HCT116 (cell line): Measurements from ENCODE around the gene NCAPH2. TPM values are rescaled to one million over a fixed set of nuclear protein-coding genes. Genes with fewer than 3 reads are reported as not detected.

Experiments
- ATAC-seq: fragments of 200-7000 bp; cut with Tn5 transposase; 2 replicates; pipeline ENCODE4 v1.9.1; 2020; ENCODE audit warnings: mild to moderate bottlenecking, moderate library complexity
- BruUV-seq: library from RNA; stranded (reverse); fragments of 400-500 nt; replicated peaks from 2 replicates; lab custom pipeline; 2021; lab: Mats Ljungman, UMichigan
- CTCF ChIA-PET: fragments of 300-600 bp; sonication (Branson Sonifier 250); formaldehyde crosslinking; loops from one replicate; lab custom pipeline; 2021; ENCODE audit warnings: antibody characterized with exemption; lab: Charles Lee
- POLR2A ChIA-PET: fragments of 300-600, 350-600 bp; sonication (Branson Sonifier 250); formaldehyde crosslinking; loops from one replicate; lab custom pipeline; 2021; ENCODE audit warnings: antibody characterized with exemption; lab: Charles Lee
- RAD21 ChIA-PET, 2 experiments: fragments of 300-600 bp; sonication (Branson Sonifier 250); formaldehyde crosslinking; loops; one replicate each; lab custom pipeline; 2023; ENCODE audit warnings: low total read pairs in 2 of 2; ENCODE audit not compliant: uncharacterized antibody in 2 of 2, unreplicated experiment in 2 of 2, low non-redundant PET in 1 of 2; lab: Charles Lee
- DNase-seq: peaks from one replicate; pipeline ENCODE4 v3.0.0-alpha.2; 2010; ENCODE audit warnings: low read depth, low spot score
- H2AFZ ChIP-seq: fragments of 200-600 bp; shearing (Covaris generic), sonication (generic); 2 replicates; pipeline ENCODE4 v1.6.1; 2017; ENCODE audit warnings: low read depth, mixed run types, mixed read lengths, antibody characterized with exemption, low read length; ENCODE audit not compliant: poor library complexity, severe bottlenecking
- H3K27ac ChIP-seq: 2 replicates; pipeline ENCODE4 v1.5.1; 2012; ENCODE audit warnings: low read depth, low read length
- H3K27me3 ChIP-seq: fragments of 200-600 bp; sonication (generic); 2 replicates; pipeline ENCODE4 v1.6.1; 2016; ENCODE audit warnings: mixed run types, low read length, mixed read lengths; ENCODE audit not compliant: insufficient read depth
- H3K36me3 ChIP-seq, 2 experiments: fragments of 200-500 bp in 1 of 2; fragments of 200-600 bp in 1 of 2; sonication (Bioruptor generic) in 1 of 2; sonication (generic) in 1 of 2; 2 replicates each; pipeline versions ENCODE4 v1.5.1 to v1.6.1; 2014 to 2016; ENCODE audit warnings: low read length in 2 of 2, inconsistent platforms in 1 of 2, mixed read lengths in 1 of 2, mixed run types in 1 of 2; ENCODE audit not compliant: insufficient read depth in 2 of 2, control insufficient read depth in 1 of 2
- H3K4me1 ChIP-seq, 2 experiments: fragments of 200-600 bp in 1 of 2; sonication (generic) in 1 of 2; 2 replicates each; pipeline versions ENCODE4 v1.5.1 to v1.6.1; 2012 to 2017; ENCODE audit warnings: low read length in 2 of 2, inconsistent platforms in 1 of 2, mild to moderate bottlenecking in 1 of 2, mixed read lengths in 1 of 2, mixed run types in 1 of 2, moderate library complexity in 1 of 2; ENCODE audit not compliant: insufficient read depth in 2 of 2, control insufficient read depth in 1 of 2
- H3K4me2 ChIP-seq: fragments of 200-600 bp; sonication (generic); 2 replicates; pipeline ENCODE4 v1.6.1; 2017; ENCODE audit warnings: mixed run types, low read length, mixed read lengths
- H3K4me3 ChIP-seq, 2 experiments: fragments of 200-600 bp in 1 of 2; sonication (generic) in 1 of 2; replicated peaks in 1 of 2; 2 replicates each; pipeline ENCODE4 v1.5.1; 2011 to 2016; ENCODE audit warnings: low read length in 2 of 2, control low read depth in 1 of 2, low read depth in 1 of 2, mild to moderate bottlenecking in 1 of 2, mixed read lengths in 1 of 2, mixed run types in 1 of 2
- H3K79me2 ChIP-seq: fragments of 200-600 bp; sonication (generic); 2 replicates; pipeline ENCODE4 v1.6.1; 2017; ENCODE audit warnings: mild to moderate bottlenecking, mixed run types, low read length, moderate library complexity, mixed read lengths; ENCODE audit not compliant: insufficient read depth
- H3K9ac ChIP-seq: fragments of 200-600 bp; sonication (generic); 2 replicates; pipeline ENCODE4 v1.6.1; 2016; ENCODE audit warnings: low read length, mixed read lengths
- H3K9me2 ChIP-seq: fragments of 200-600 bp; sonication (generic), shearing (Covaris generic); 2 replicates; pipeline ENCODE4 v1.6.1; 2017; ENCODE audit warnings: mixed run types, mild to moderate bottlenecking, moderate library complexity; ENCODE audit not compliant: insufficient read depth
- H3K9me3 ChIP-seq, 2 experiments: fragments of 200-500 bp in 1 of 2; fragments of 200-600 bp in 1 of 2; sonication (Bioruptor generic) in 1 of 2; sonication (generic) in 1 of 2; 2 replicates each; pipeline ENCODE4 v1.6.1; 2014 to 2017; ENCODE audit warnings: low read length in 2 of 2, mixed read lengths in 2 of 2, inconsistent platforms in 1 of 2, low read depth in 1 of 2, mild to moderate bottlenecking in 1 of 2, mixed run types in 1 of 2, moderate library complexity in 1 of 2; ENCODE audit not compliant: control insufficient read depth in 1 of 2, insufficient read depth in 1 of 2
- H4K20me1 ChIP-seq: fragments of 200-600 bp; sonication (generic), shearing (Covaris generic); 2 replicates; pipeline ENCODE4 v1.6.1; 2017; ENCODE audit warnings: mixed run types, mild to moderate bottlenecking, moderate library complexity; ENCODE audit not compliant: insufficient read depth
- ATF3 ChIP-seq: IDR thresholded peaks from 2 replicates; pipeline ENCODE4 v1.6.1; 2012
- EGR1 ChIP-seq: IDR thresholded peaks from 2 replicates; pipeline ENCODE4 v1.6.1; 2012; ENCODE audit warnings: low read depth
- ELF1 ChIP-seq: IDR thresholded peaks from 2 replicates; pipeline ENCODE4 v1.6.1; 2012; ENCODE audit warnings: low read depth, borderline replicate concordance
- EZH2 ChIP-seq: fragments of 200-600 bp; sonication (generic); IDR thresholded peaks from 2 replicates; pipeline ENCODE4 v1.6.1; 2017; ENCODE audit warnings: antibody characterized with exemption, mixed run types
- FOSL1 ChIP-seq: IDR thresholded peaks from 2 replicates; pipeline ENCODE4 v1.6.1; 2012; ENCODE audit warnings: low read depth
- JUND ChIP-seq: IDR thresholded peaks from 2 replicates; pipeline ENCODE4 v1.6.1; 2012
- POLR2A ChIP-seq: IDR thresholded peaks from 2 replicates; pipeline ENCODE4 v1.7.0; 2011; ENCODE audit warnings: borderline replicate concordance; ENCODE audit not compliant: insufficient read depth, insufficient read length; ENCODE audit errors: extremely low read depth
- POLR2AphosphoS5 ChIP-seq: IDR thresholded peaks from 2 replicates; pipeline ENCODE4 v1.6.1; 2011; ENCODE audit warnings: mild to moderate bottlenecking, low read depth, low read length, moderate library complexity
- RAD21 ChIP-seq: IDR thresholded peaks from 2 replicates; pipeline ENCODE4 v1.6.1; 2012; ENCODE audit warnings: low read depth, mild to moderate bottlenecking
- REST ChIP-seq: IDR thresholded peaks from 2 replicates; pipeline ENCODE4 v1.6.1; 2012; ENCODE audit warnings: low read depth
- SIN3A ChIP-seq: IDR thresholded peaks from 2 replicates; pipeline ENCODE4 v1.6.1; 2012; ENCODE audit warnings: low read depth
- TCF7L2 ChIP-seq: IDR thresholded peaks from 2 replicates; pipeline ENCODE4 v1.7.0; 2011; ENCODE audit warnings: borderline replicate concordance, inconsistent platforms; ENCODE audit not compliant: insufficient read depth, insufficient read length; ENCODE audit errors: extremely low read depth
- YY1 ChIP-seq: IDR thresholded peaks from 2 replicates; pipeline ENCODE4 v1.6.1; 2011; ENCODE audit warnings: low read length, low read depth, moderate library complexity, mild to moderate bottlenecking; ENCODE audit not compliant: insufficient replicate concordance; ENCODE audit errors: extremely low read depth
- ZFX ChIP-seq: fragments of 450-650 bp; IDR thresholded peaks from 2 replicates; pipeline ENCODE4 v1.6.1; 2017
- ZNF274 ChIP-seq: fragments of 200-500 bp; sonication (Bioruptor generic); IDR thresholded peaks from 2 replicates; pipeline ENCODE4 v1.6.1; 2014; ENCODE audit warnings: mild to moderate bottlenecking, low read depth, low read length, inconsistent platforms
- intact Hi-C: fragments of 100-400 bp; cut with micrococcal nuclease; formaldehyde crosslinking; loops from 2 replicates; pipeline ENCODE4 v1.10.0; 2022
- total RNA-seq: library from RNA; stranded (reverse); gene quantifications from one replicate; pipeline ENCODE4 v1.2.1, GENCODE V29; 2021; ENCODE audit not compliant: unreplicated experiment

NCAPH2 gene
- total RNA-seq, 1 experiment from 2014 or later, result 99.1 TPM

- ATAC-seq, result peak; percentile 94
- Histone ChIP-seq H3K79me2 (peaks cover 47% of the 10 kb centered on the region), H3K9me2 (no peaks in the 10 kb centered on the region), H3K36me3 (no peaks in the 10 kb centered on the region), H3K27ac (peak within 1 kb of the TSS; percentile 69), H3K9me3 (no peaks in the 10 kb centered on the region), H3K4me1 (peaks cover 26 to 46% of the 10 kb centered on the region in 2 experiments), H3K9ac (peak within 1 kb of the TSS; percentile 74), H3K4me2 (peak within 1 kb of the TSS; percentile 96), H3K27me3 (no peaks in the 10 kb centered on the region), H4K20me1 (peaks cover 6% of the 10 kb centered on the region; the same call in 1 of the 2 replicates), H2AFZ (no peak within 1 kb of the TSS), H3K4me3 (peak within 1 kb of the TSS; percentile 70 to 87)
- intact Hi-C loops, result no loop called here
- ChIA-PET POLR2A (no interaction called here), RAD21 (no interaction called here), CTCF (no interaction called here)
- TSS peak; percentile 95 for BruUV-seq
- peak; percentile 78 for DNase-seq
- TF ChIP-seq TCF7L2 (no peak), YY1 (peak; percentile 87), ZFX (peak; percentile 80; the same call in 1 of the 2 replicates), ELF1 (no peak), JUND (no peak), ZNF274 (no peak), ATF3 (no peak), POLR2AphosphoS5 (peak; percentile 81), EGR1 (no peak), REST (no peak), EZH2 (no peak), SIN3A (no peak), RAD21 (no peak), FOSL1 (no peak), POLR2A (peak; percentile 67)
These were observed 33.0 kb upstream of the NCAPH2 start, which contains the start of gene SBF1 for GRCh38 chr22:50474710-50475651. Gene SBF1, minus strand, starts transcription at chr22:50475035. Its CDS starts 195 bp downstream, at chr22:50474840.
